ENCODE data around the gene ATF6.
"Not testable (repeated sequence)": the region's sequence is repeated elsewhere in the genome, so short reads cannot be mapped to it uniquely, and the experiment has no call there.

ATF6 gene, protein sequence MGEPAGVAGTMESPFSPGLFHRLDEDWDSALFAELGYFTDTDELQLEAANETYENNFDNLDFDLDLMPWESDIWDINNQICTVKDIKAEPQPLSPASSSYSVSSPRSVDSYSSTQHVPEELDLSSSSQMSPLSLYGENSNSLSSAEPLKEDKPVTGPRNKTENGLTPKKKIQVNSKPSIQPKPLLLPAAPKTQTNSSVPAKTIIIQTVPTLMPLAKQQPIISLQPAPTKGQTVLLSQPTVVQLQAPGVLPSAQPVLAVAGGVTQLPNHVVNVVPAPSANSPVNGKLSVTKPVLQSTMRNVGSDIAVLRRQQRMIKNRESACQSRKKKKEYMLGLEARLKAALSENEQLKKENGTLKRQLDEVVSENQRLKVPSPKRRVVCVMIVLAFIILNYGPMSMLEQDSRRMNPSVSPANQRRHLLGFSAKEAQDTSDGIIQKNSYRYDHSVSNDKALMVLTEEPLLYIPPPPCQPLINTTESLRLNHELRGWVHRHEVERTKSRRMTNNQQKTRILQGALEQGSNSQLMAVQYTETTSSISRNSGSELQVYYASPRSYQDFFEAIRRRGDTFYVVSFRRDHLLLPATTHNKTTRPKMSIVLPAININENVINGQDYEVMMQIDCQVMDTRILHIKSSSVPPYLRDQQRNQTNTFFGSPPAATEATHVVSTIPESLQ

DNA sequence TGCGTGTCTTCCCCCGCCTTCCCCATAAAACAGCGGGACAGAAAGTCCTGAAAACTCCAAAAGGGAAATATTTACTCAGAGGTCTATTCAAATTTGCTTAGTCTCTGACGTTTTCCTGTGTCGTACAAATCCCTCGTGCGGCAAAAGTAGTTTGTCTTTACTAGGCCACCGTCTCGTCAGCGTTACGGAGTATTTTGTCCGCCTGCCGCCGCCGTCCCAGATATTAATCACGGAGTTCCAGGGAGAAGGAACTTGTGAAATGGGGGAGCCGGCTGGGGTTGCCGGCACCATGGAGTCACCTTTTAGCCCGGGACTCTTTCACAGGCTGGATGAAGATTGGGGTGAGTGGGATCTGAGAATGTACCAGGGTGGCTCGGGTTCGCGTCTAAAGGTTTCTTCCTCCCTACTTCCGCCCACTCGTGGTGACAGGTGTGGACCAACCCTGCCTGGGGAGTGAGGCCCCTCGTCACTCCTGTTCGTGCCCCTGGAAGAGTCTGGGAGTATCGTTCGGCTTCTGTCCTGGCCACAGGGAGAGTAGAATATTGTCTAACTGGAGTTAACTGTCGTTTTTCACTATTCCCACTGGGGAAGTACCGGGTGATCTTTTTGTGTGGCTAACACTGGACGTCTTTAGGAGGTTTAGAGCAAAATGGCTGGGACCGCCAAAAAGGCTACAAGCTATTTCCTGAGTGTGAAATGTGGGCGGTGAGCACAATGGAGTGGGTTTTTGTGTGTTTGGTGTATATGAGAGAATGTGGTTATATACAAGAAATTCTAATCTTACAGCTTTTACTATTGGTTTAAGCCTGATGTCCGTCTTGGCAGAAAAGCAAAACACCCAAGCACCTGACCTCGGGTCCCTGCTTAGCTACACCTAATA, at the start of gene ATF6:
Gene ATF6, plus strand, starts transcription at position 219 of the 880 bp plus-strand sequence. Its CDS starts 41 bp downstream, at position 260.
- peak; percentile 89 for DNase-seq

DNA sequence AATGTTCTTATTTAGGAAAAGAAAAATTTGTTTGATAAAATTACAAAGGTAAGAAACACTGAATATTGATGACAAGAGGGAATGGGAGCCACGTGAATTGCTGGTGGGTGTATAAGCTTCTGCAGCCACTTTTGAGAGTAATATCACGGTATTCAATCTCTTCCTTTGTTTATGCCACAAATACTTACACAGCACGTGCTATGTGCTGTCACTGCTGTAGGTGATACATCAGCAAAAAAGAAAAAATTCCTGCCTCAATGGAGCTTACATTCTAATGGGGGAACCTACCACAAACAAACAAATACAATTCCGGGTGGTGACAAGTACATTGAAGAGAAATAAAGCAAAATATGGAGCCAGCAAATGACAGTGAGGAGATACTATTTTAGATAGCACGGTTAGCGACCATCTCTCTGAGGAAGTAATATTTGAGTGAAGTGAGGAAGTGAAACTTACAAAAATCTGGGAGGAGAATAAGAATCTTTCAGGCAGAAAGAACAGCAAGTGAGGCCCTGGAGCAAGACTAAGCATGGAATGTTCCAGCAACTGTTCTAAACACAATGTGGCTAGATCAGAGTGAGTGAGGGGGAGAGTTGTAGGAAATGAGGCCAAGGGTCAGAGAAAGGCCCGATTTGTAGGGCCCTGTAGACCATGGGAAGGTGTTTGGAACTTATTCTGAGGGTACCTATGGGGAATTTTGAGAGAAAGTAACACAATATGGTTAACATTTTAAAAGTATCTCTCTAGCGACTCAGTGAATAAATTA, 47.4 kb upstream of the ATF6 start:
- no peak for DNase-seq

DNA sequence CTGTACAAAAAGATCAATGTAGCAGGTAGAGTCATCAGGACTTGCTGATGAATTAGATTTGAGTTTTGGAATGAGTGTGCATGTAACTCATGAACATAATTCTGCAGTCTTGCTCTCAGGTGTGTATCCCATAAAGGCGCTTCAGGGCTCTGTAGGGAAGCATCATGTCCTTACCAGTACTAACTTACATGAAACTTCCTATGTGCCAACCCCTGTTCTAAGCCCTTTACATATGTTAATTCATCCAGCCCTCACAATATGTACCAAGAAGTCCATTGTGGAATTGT, 46.9 kb upstream of the ATF6 start:
- DNase-seq: no peak

DNA sequence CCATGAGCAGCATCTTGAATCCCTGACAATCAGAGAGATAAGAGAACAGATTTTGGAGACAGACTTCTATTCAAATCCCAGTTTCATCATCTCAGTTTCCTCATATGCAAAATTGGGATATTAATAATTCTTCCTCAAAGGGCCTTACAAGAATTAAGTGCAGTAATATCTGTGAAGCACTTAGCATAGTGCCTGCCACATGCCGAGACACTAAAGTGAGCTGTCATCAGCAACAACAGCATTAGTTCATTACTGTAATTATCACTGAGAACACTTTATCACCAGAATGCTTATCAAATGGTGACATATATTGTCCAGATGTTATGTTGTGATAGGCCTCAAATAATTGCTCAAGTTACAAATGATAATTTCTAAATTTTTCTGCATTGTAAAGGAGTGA, 45.7 kb upstream of the ATF6 start:
- no peak for DNase-seq

DNA sequence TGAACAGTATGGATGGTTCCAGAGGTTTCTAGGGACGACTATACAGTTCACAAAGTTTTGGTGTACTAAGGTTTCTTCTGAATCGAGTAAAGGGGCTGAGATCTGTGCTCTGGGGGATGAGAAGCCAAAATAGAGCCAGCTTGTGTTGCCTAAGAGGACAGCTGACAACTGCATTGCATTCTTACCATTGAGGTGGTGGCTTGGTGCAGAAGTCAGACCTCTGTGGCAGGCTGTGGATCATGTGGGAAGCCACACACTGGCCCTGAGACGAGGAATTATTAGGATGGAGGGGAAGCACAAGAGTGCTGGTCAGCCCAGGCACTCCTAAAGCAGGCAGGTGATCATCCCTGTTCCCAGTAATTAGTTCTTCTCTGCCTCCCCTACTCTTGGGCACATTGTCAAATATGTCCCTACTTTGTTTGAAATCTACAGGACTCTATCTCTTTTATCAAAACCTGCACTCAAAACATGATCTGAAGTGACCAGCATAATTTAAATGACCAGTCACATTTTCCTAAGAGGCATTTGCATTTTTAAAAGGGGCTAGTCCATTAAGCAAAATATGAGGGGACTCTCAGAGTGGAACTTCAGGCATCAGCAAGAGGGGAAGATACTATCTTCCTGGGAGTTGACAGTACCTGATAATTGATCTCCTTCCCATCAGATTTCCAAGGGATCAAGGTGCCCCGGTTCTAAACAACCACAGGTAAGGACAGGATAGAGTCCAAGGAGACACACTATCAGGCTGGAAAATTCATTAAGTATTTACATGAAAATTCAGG, 45.0 kb upstream of the ATF6 start, which contains the start of gene FCRLB:
Gene FCRLB, plus strand, starts transcription at position 589 of the 782 bp plus-strand sequence. CDS start 1,129 bp downstream, outside the sequence.
- DNase-seq: no peak

DNA sequence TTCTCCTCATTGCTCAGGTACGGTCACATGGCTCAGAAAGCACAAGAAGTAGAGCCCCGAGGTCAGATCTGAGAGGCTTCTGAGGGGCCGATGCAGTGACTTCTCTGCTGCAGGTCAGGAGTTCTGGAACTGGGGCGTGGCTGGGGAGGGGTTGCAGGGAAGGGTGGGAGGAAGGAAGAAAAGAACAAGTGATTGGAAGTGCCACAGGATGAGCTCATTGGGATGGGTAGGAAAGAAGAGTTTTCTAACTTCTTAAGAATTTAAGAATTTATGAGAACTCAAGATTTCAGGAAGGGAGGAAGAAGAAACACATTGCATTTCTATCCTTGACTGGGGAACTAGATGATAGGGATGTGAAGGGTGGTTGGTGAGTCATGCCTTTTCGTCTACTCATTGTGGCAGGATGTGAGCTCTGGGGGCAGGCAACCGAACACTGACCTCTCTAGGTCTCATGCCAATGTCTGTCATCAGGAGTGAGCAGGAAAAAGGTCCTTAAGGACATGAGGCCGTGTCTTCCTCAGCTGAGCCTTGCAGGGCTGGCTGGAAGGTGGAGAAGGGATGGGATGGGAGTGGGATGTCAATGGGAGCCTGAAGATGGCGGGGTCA, 44.3 kb upstream of the ATF6 start:
- DNase-seq: no peak

DNA sequence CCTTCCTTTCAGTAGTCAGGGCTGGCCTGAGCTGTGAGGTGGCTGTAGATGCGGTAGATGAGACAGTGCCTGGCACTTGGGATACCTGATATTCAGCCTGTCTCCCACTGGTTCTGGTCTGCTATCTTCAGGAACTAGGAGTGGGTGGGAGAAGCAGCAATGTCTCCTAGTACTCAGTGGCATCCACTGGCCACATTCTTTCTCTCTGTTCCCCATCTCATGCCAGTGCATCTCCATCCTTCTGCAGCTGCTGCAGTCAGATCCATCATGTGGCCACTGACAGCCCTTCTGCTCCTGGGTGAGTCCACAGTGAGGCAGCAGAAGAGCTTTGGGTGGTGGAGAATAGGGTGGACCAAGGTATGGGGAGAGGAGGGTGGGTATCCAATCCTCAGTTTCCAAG, 43.7 kb upstream of the ATF6 start:
- no peak for DNase-seq

DNA sequence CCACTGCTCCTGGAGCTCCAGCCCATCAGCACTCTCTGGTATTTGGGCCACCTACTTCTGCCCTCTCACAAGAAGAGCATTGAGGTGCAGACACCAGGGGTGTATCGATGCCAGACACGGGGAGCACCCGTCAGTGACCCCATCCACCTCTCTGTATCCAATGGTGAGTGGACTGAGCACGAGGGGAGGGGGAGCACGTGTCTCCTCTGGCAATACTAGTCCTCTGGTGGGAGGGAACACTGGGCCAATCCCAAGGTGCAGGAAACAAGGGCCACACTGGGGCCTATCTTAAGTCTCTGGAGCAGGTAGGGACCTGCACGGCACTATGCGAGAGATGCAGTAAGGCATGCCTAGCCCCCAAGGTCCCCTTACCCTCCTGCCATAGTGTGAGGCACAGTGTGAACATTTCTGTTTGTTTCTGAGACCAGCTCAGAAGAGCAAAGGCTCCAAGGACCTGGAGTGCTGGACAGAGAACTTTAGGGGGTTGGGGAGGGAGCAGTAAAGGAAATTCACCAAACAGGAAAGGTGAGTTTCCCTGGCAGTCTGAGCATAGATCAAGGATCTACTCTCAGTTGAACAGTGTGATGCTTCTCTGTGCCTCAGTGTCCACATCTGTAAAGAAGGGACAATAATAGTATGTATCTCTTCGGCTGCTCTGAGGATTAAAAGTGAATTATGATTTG, 42.5 kb upstream of the ATF6 start:
- no peak for DNase-seq

DNA sequence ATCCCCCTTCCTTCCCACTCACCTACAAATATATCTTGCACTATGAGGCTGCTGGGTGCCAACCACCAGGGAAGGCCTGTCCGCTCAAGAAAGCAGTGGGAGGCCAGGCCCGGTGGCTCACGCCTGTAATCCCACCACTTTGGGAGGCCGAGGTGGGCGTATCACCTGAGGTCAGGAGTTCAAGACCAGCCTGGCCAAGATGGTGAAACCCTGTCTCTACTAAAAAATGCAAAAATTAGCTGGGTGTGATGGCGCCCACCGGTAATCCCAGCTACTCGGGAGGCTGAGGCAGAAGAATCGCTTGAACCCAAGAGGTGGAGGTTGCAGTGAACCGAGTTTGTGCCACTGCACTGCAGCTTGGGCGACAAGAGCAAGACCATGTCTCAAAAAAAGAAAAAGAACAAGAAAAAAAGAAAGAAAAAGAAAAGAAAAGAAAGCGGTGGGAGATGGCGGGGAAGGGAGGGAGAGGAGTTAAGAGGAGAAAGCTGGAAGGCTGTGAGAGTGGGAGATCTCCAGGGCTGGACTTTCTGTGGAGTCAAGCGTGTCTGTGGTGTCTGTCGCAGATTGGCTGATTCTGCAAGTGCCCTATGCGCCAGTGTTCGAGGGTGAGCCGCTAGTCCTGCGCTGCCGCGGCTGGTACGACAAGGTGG, 40.7 kb upstream of the ATF6 start:
- not testable (repeated sequence) for DNase-seq

DNA sequence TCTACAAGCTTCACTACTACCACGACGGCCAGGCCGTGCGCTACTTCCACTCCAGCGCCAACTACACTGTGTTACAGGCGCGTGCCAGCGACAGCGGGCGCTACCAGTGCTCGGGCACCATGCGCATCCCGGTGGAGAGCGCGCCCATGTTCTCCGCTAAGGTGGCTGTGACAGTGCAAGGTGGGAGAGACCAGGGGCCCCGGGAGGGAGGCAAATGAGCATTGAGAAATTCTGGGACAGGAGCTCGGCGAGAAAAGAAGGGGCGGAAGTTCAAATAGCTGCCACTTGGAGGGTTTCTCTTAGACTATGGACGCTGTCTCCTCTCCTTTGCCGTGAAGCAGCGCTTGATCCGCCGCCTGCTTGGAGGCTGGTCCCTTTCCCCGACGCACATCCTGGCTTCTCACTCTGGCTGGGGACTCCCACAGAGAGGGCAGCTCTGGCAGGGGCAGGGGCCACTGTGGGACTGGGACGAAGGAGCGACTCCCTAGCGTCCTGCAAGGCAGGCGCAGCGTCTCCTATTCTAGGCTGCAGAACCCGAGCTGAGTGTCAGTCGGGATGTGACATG, 40.1 kb upstream of the ATF6 start:
- DNase-seq: peak; percentile 34

DNA sequence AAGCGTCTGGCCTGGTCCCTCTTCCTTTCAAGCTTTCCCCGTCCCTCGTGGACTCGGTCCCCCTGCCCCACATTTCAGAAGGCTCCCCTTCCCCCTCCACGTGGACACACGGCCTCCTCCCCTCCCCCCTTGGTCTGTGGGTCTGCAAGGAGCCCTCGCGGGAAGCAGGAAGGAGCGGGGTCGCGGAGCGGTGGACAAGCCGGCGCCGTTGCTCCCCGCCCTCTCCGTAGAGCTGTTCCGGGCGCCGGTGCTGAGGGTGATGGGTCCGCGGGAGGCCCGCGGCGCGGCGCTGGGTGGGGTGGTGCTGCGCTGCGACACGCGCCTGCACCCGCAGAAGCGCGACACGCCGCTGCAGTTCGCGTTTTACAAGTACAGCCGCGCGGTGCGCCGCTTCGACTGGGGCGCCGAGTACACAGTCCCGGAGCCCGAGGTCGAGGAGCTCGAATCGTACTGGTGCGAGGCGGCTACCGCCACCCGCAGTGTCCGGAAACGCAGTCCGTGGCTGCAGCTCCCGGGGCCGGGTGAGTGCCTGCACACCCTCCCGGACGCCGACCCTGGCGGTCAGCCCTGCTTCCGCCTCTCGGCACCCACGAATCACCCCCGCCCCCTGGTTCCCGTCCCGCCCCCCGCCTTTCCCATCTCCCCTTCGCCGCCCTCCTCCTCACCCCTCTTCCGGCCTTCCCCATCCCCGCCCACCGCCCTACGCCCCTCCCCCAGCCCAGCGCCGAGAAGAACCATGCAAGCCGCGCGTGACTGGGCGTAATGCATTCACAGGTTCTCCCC, 39.5 kb upstream of the ATF6 start:
- peak; percentile 36 for DNase-seq

DNA sequence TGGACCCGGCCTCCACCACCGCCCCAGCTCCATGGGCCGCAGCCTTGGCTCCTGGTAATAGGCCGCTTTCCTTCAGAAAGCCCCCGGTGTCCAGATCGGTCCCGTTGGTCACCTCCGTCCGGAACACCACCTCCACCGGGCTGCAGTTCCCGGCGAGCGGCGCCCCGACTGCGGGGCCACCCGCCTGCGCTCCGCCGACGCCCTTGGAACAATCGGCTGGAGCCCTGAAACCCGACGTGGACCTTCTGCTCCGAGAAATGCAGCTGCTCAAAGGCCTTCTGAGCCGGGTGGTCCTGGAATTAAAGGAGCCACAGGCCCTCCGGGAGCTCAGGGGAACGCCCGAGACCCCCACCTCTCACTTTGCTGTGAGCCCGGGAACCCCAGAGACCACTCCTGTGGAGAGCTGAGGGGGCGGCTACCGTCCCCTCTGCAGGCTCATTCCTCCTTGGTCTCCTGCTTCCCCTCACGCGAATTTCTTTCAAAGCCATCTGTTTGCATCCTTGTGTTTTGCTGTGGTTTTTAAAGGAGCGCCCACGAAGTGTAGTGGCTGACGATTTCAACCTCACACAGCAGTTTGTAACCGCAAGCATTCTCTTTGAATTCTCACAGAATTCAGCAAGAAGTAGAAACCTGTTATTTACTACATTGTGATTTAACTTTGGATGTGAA, 38.7 kb upstream of the ATF6 start:
- peak; percentile 5 for DNase-seq

DNA sequence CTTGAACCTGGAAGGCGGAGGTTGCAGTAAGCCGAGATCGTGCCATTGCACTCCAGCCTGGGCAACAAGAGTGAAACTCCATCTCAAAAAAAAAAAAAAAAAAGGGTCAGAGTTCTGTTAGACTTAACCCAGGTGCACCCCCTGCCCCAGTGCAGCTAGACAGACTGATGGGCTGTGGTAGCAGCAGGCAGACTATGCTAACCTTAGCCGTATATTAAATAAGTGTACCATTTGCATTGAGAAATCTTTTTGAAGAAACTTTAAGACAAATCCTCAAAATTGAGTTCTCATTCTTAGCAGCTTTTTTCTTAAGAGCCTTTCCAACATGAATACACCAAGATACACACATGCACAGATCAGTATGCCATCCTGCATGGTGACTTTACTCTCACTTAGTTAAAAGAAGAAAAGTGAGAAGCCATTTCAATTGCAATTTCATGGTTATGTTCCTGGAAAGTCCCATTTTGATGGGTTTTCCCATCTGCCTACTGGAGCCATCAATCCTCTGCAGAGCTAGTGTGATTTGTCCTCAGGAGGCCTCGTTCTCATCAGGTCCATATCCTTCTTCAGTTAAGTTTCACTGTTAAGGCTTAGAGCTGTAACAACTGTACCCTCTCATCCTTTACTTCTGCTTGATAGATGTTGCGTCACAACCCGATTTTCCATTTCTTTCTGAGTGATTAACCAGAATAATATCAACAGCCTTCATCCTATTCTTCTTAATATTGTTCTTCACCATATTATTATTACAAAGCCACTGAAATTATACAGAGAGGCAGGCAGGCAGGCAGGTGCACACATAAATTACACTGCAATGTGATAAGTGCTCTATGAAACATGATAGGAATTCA, 37.5 kb upstream of the ATF6 start:
- DNase-seq: no peak

DNA sequence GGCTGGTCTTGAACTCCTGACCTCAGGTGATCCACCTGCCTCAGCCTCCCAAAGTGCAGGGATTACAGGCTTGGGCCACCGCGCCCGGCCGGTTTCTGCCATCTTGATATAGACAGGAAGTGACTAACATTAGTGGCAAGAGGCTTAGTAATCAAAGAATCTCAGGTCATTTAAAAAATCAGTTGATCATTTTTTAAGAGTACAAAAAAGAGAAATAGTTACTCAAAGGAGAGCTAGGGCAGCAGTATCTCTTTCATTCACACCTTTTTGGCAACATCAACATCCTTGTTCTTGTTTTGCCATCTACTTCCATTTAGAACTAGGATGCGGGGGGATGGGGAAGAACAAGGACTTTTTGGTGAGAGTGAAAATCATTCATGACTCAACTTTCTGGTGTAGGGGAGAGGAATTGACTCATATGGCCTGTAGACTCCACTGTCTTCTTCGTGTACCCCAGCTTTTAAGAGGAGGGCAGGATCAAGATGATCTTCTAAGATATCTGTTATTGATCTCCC, 36.0 kb upstream of the ATF6 start:
- no peak for DNase-seq

DNA sequence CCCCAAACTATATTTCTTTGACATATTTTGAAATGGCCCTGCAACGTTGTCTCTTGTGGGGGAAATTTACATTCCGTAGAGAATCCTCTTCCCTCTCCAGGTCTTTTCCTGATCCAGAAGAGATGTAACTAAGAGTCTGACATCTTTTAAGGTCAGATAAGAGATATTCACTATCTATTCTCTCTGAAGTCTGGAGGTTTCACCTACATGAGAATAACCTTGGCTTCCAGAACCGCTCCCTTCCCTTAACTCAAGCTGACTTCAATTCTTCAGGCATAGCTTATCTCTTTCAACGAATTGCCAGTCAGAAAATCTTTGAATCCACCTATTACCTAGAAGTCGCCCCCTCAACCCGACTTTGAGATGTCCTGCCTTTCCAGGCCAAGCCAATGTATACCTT, 34.9 kb upstream of the ATF6 start:
- no peak for DNase-seq

DNA sequence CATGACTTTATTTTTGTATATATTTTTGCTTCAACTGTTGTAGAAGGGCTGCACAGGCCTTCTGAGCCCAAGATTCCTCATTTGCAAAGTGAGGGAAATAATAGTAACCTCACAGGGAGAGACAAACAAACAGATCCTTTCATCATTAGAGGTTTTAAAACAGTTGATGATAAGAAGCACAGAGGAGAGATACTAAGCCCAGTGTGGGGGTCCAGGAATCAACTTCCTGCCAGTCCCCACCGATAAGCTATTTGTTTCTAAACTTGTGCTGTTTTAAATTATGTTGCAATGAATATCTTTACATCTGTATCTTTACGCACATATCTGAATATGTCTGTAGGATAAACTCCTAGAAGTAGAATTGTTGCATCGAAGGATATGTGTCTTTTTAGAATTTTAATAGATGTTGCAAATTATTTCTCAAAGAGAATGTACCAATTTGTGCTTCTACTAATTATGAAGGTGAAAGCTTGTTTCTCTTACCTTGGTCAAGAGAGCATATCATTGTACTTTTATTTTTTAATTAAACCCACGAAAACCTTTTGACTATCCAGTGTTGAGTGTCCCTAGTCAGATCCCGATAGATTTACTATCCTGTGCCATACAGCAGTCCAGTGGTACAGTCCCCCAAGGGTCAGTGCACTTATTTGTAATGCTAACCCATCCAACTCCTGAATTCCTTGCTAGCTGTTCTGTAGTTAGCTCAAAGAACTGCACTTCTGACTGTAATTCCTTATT, 34.0 kb upstream of the ATF6 start:
- DNase-seq: no peak

DNA sequence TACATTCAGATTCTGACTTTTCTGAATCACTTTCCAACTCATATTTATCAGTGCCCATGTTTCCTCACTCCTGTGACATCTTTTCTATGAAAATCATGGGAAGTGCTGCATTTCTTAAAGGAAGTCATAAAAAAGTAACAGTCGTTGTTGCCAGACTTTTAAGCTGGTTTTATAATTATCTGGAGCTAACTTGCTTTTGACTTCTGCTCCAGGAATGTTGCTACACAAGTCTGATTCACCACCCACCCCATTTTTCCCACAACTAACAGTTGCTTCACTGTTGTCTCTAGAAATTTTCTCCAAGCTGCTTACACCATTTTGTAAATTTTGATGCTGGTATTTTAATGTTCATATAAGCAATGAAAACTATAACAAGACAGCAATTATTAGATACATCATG, 32.6 kb upstream of the ATF6 start:
- no peak for DNase-seq
